ENCODE results near the gene CCDC51.

DNA sequence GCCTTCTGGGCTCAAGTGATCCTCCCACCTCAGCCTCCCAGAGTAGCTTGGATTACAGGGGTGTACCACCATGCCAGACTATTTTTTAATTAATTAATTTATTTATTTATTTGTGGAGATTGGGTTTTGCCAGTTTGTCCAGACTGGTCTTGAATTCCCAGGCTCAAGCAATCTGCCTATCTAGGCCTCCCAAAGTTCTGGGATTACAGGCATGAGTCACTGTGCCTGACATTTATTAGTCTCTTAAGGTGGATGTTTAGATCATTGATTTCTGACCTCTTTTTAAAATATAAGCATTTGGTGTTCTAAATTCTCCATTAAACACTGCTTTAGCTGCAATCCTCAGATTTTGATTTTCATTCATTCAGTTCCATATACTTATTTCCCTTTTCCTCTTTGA lies 52.3 kb downstream of the CCDC51 start:
- no peak for TF ChIP-seq POLR2A (IDR thresholded peaks at IDR 0.05; ENCODE audit: borderline replicate concordance, extremely low read depth, insufficient read depth, insufficient read length)
- TF ChIP-seq EZH2phosphoT487 (IDR thresholded peaks at IDR 0.05; ENCODE audit: borderline replicate concordance): no peak
- no peak for TF ChIP-seq CTCF (IDR thresholded peaks at IDR 0.05 in 2 of 3, conservative IDR thresholded peaks at IDR 0.05 in 1 of 3; ENCODE audit: borderline replicate concordance in 1 of 3, insufficient read depth in 1 of 3, low read depth in 2 of 3, low read length in 2 of 3)
- TF ChIP-seq, protein P1, sequence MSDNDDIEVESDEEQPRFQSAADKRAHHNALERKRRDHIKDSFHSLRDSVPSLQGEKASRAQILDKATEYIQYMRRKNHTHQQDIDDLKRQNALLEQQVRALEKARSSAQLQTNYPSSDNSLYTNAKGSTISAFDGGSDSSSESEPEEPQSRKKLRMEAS (IDR thresholded peaks at IDR 0.05): no peak
